AML-193 (cell line): ENCODE data around the gene LRRC71.
A peak's percentile ranks its signal among the peaks of the same experiment; 100 is the strongest.

ENCODE experiments used
- DNase-seq, 2 experiments: peaks; one replicate each; lab custom pipeline; 2025; lab: John Stamatoyannopoulos, UW

The LRRC71 gene

GRCh38 chr1:156947127-156947526 is 26.7 kb downstream of the LRRC71 start:
- DNase-seq: no peak

GRCh38 chr1:156947818-156948525 is 27.5 kb downstream of the LRRC71 start:
- DNase-seq: no peak

GRCh38 chr1:156948708-156949107 is 28.3 kb downstream of the LRRC71 start:
- DNase-seq: no peak

GRCh38 chr1:156949127-156949526 is 28.7 kb downstream of the LRRC71 start:
- no peak for DNase-seq

GRCh38 chr1:156951371-156951770 is 30.9 kb downstream of the LRRC71 start:
- DNase-seq: no peak

- no peak for DNase-seq
Observed at GRCh38 chr1:156953571-156953970, 33.1 kb downstream of the LRRC71 start.

- DNase-seq: no peak
Observed at GRCh38 chr1:156956333-156956732, 35.9 kb downstream of the LRRC71 start.

- no peak for DNase-seq
Observed at GRCh38 chr1:156957634-156958033, 37.2 kb downstream of the LRRC71 start.

- no peak for DNase-seq
Observed at GRCh38 chr1:156958247-156958714, 37.8 kb downstream of the LRRC71 start.

- no peak for DNase-seq
Observed at GRCh38 chr1:156959414-156959813, 39.0 kb downstream of the LRRC71 start.

GRCh38 chr1:156959925-156960324 is 39.5 kb downstream of the LRRC71 start:
- no peak for DNase-seq

GRCh38 chr1:156961709-156962108 is 41.3 kb downstream of the LRRC71 start:
- peak; percentile 22 to 37 for DNase-seq

- peak; percentile 29 to 37 for DNase-seq
Observed at GRCh38 chr1:156963621-156964020, 43.2 kb downstream of the LRRC71 start.

- DNase-seq: no peak
Observed at GRCh38 chr1:156964441-156964840, 44.0 kb downstream of the LRRC71 start.

- DNase-seq: no peak
Observed at GRCh38 chr1:156969496-156969895, 49.1 kb downstream of the LRRC71 start.

- DNase-seq: peak; percentile 23 to 30
Observed at GRCh38 chr1:156970017-156970416, 49.6 kb downstream of the LRRC71 start.

GRCh38 chr1:156973417-156973816 is 53.0 kb downstream of the LRRC71 start:
- DNase-seq: no peak

GRCh38 chr1:156975084-156975483 is 54.7 kb downstream of the LRRC71 start:
- no peak for DNase-seq

GRCh38 chr1:156980551-156980950 is 60.1 kb downstream of the LRRC71 start:
- no peak for DNase-seq
